Stimulated activated CD4-positive, alpha-beta T cell treated with anti-CD3 and anti-CD28 coated beads, Interleukin-1b, Interleukin-23, amount 100 ng/mL, for 48 hours (primary cell): ENCODE measurements around the gene RFX4.

Source experiments
- DNase-seq: peaks from one replicate; pipeline ENCODE4 v3.0.0-alpha.2; 2020

RFX4 gene

DNA sequence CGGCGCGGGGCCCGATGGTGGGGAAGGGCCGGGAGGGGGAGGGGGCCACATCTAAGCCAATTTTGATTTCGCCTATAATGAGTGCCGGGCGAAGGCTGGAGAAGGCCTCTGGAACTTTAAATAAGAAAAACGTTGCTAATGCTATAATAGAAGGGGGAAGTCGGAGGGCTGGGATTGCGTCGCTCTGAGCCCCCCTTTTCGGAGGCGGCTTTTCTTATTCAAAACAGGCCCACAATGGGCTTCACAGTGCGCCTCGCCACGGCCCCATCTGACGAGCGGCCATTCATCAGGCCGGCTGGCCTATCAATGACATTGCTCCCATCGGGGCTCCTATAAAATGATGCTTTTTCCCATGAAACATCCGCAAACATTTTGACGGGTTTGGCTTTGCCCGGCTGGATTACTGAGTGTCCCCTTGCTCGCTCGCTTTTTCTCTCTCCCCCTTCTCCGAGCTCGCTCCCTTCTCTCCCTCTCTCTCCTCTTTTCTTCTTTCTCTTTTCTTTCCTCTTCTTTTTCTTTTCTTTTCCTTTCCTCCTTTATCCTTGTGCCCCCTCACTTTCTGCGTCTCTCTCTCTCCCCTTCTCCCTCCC is at the start of gene RFX4:
Gene RFX4, plus strand, starts transcription at position 364 of the 590 bp plus-strand sequence. CDS start 317 bp downstream, outside the sequence.
- DNase-seq: no peak

DNA sequence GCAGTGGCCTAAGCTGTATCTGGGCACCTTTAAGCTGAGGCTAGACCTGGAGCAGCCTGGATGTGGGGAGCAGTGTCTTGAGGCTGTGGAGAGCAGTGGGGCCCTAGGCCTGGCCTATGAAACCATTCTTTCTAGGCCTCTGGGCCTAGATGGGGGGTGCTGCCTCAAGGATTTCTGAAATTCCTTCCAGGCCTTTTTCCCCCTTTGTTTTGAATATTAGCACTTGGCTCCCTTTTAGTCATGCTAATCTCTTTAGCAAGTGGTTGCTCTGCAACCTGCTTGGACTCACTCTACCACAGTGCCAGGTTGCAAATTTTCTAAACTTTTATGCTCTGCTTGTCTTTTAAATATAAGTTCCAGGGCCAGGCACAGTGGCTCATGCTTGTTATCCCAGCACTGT is 41.6 kb upstream of the RFX4 start:
- DNase-seq: no peak

DNA sequence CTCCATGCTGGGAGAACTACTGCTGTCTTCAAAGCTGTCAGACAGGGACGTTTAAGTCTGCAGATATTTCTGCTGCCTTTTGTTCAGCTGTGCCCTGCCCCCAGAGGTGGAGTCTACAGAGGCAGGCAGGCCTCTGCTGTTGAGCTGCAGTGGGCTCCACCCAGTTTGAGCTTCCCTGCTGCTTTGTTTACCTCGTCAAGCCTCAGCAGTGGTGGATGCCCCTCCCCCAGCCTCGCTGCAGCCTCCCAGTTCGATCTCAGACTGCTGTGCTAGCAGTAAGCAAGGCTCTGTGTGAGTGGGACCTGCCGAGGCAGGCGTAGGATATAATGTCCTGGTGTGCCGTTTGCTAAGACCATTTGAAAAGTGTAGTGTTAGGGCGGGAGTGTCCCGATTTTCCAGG is 31.4 kb upstream of the RFX4 start:
- DNase-seq: no peak

DNA sequence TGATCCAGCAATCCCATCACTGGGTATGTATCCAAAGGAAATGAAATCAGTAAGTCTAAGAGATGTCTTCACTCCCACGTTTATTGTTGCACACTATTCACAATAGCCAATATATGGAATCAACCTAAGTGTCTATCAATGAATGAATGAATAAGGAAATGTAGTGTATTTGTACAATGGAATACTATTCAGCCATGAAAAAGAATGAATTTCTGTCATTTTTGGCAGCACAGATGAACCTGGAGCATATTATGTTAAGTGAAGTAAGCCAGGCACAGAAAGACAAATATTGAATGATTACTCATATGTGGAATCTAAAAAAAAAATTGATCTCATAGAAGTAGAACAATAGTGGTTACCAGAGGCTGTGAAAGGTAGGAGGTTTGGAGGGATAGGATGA is 30.6 kb upstream of the RFX4 start:
- DNase-seq: no peak

DNA sequence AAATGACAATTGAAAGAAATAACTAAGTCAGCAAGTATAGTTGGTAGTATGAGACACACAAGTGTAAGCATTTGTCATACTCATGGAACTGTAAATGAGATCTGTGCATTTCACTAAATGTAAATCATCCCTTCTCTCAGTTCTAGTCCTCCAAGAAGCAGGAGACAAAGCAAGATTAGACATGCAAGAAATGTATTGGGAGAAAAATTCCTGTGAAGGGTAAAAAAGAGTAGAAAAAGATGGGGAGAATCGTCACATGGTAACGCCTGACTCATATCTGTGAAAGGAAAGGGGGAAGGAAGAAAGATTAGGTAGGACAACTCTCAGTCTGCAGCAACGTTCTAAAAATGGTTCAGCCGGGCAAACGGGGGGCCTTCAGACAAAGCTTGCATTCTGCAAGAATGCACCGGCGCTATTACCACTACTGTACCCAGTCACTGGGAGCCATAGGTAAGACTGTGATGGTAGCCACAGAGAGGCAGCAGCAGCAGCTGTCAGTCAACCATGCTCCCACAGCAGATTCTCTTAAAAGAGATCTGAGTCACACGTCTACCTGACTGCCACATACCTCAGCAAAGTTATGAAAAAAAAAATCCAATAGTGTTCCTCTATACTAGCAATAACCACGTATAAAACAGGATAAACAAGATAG is 18.0 kb upstream of the RFX4 start:
- DNase-seq: no peak

DNA sequence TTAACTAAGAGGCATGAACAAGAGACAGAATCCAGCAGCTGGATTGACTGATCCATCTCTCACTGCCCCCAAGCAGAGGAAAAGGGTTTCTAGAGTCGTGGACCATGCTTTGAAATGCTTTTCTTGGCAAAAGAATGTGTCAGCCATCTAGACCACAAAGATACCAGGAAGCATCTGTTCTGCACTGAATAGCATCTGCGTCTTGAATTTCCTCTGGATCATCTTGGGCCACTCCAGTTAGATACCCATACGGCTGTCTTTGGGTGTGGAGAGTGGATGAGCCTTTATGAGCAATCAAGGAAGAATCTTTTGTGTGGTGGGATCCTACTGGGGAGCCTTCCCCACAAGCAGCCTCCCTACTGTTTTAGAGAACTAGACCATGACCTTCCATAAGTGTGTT is 16.0 kb upstream of the RFX4 start:
- DNase-seq: no peak

DNA sequence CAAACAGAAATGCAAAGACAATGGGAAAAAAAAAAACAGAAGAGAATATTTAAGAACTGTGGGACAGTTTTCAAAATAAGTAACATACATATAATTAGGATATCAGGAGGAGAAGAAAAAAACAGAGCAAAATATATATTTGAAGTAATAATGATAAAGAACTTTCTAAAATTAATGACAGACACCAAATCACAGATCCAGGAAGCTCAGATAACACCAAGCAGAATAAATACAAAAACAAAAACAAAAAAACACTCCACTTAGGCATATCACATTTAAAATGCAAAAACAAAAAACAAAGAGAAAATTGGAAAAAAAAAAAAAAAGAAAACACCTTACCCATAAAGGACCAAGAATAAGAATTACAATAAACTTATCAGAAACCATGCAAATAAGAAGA is 9.6 kb upstream of the RFX4 start:
- no peak for DNase-seq

DNA sequence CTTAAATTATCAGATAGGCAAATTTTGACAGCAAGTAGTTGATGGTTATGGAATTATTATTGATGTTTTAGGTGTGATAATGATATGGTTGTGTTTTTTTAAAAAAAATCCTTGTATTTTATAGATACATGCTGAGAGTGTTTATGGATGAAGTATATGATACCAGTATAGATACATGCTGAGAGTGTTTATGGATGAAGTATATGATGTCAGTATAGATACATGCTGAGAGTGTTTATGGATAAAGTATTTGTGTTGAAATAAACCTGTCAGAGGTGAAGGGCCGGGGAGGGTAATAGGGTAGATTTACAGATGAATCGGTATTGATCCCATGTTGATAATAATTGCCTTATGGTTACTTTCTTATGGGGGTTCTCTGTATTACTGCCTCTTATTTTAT is 6.0 kb upstream of the RFX4 start:
- no peak for DNase-seq

DNA sequence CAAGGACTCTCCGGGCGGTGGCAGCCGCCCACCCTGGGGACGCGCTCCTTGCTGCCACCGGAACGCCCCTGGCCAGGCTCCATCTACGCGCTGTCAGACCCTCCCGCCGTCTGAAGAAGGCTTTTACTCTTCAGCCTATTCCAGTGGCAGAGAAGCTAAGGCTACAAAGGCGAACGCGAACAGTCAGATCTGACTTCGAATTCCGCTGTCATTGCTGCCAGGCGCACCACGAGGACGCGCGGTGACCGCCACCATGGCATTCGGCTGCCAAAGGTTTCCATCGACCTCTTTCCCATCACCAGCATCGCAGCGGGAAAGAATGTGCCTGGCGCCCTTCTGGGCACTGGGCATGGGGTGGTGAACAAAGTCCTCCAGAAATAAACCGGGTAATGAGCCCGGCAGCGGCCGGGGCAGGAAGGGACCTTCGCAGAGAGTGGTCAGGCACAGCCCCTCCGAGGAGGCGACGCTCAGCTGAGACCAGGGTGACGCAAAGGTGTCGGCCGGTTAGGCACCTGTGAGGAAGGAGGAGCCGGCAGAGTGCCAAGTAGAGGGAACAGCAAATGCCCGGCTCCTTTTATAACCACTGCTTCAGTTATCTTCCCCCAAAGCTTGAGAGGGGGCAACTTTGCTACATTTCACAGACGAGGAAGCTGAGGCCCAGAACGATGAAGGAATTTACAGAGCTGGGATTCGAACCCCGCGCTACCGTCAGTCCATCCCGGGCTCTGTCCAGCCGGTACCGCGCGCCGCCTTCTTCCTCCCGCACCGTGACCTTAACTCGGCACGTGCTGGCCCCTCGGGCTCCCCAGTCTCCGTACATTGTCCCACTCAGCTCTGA is 1.9 kb upstream of the RFX4 start:
- DNase-seq: no peak

DNA sequence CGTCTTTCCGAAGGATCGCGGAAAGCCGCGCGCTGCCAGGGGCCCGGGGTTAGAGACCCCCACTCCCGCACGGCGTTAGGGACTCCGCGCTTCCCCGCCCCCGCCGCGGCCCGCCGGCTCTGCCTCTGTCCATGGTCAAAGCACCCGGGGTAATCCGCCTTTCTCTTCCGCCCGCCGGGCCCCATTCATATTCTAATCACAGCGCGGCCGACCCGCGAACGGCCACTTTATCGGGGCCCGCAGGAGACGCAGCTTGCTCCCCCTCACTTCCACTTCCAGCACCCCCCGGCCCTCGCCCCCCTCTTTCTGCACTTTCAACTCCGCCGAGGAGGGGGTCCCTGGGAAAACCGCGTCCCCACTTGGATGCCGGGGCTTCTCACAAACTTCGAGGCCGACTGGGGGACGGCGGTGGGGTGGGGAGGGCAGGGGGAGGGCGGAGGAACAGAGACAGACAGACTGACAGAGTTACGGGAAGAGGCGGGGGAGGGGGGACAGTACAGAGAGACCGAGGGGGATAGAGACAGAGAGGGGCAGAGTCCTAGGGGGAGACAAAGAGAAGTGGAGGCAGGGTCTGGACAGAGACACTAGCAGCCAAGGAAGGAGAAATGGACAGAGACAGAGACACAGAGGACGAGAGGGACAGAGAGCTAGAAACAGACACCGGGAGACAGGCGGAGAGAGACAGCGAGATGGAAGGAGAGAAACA is 1.1 kb upstream of the RFX4 start:
- DNase-seq: no peak

DNA sequence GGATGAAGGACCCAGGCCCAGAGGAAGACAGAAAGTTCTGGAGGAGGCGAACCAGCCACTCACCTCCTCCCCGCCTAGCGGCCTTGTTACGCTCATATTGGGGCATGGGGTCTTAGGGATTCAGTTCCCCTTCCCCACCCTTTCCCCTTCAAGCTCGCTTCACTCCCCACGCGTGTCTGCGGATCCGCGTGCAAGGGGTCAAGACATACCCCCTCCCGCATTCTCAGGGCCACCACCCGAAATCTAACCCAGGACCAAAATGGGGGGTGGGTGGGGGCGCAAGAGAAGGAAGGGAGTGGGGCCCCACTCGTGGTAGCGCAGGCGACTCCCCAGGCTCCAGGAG is 584 bp upstream of the RFX4 start:
- DNase-seq: no peak

DNA sequence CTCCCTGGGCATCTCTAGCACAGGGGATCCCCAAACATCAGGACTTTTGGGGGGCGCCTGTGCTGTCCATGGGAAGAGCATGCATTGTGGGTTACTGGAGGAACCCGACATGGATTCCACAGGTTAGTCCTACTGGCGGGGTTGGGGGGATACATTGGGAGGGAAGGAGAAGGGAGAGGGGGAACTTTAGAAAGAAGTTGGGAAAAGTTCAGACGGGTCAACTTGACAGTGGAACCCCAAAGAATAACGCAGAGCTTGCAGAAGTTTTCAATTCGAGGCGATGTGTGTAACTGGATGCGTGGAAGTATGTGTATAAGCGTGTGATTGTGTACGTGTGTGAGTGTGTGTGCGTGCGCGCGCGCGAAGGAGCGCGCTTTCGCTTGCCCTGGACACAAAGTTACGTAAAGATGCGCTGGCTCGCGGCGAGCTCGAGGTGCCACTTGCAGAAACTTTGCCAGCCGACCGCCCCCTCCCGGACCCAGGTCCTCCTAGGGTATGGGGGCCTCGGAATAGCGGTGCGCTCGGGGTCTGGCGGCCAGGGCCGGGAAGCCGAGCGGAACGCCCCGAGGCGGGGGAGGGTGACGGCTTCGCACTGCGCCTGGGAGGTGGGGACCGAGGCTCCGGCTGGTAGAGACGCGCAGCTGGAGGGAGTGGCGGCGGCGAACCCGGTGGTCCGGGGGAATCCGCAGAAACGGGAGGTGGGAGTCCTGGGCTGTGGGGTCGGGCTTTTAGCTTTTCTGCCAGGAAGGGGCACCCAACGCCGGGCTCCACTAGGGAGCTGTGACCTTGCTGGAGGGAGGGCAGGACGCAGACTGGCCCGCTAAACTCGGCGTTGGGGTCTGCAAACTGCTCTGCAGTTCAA is 669 bp downstream of the RFX4 start:
- DNase-seq: no peak

DNA sequence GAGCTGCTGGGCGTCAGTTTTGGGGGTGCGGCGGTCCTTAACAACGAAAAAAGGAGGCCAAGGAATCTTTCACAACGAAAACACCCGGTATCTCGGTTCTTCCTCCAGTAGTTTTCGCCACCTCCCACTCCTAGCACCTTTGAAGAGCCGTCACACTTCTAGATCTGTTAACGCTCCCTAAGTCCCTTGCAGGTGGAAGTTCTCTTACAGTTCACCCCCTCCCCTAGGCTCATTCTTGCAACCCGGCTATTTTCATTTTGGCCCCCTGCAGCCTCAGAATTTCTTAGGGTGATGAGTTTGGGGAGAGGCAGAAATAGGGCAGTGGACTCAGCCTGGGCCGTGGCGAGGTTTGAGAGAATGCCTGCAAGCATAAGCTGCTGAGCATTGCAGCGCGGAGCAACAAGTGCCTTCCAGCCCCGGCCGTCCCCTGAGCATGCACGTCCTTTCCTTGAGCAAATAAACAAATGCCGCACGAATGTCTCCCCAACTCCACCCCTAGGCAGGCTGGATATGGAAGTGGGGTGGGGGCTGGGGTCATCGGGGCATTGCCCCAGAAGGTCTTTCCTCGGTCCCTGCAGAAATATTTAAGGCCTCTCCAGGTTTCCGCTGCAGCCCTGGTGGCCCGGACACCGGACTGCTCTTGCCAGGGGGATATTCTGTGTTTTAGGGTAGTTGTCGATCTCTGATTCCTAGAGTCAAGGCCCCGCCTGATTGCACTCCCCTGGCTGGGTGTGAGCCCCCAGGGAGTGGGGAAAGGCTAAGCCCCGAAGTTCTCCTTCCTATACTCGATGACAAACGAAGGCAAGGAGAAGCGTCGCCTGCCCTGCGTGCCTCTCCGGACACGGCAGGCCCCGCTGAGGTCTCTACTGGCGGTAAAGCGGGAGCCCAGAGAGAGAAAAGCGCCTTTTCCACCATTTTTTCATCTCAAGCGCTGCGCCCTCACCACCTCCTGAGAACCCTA is 1.6 kb downstream of the RFX4 start:
- no peak for DNase-seq

DNA sequence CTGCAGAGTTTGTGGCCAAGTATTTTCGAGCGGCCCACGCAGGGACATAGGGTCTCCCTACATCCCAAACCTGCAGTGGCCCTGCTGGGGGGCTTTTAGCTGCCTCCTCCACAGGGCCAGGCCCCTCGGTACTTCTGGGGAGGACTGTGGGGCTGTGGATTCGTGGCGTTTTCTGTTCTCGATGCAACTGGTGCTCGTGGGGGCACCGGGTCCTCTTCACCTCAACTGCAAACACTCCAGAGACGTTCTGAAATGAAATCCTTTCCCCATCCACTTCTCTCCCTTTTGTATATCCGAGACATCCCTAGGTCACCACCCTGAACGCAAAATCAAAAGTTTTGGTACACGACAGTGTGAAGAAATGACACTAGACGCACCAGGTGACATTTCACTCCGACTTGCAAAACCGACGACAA is 2.3 kb downstream of the RFX4 start:
- DNase-seq: no peak

DNA sequence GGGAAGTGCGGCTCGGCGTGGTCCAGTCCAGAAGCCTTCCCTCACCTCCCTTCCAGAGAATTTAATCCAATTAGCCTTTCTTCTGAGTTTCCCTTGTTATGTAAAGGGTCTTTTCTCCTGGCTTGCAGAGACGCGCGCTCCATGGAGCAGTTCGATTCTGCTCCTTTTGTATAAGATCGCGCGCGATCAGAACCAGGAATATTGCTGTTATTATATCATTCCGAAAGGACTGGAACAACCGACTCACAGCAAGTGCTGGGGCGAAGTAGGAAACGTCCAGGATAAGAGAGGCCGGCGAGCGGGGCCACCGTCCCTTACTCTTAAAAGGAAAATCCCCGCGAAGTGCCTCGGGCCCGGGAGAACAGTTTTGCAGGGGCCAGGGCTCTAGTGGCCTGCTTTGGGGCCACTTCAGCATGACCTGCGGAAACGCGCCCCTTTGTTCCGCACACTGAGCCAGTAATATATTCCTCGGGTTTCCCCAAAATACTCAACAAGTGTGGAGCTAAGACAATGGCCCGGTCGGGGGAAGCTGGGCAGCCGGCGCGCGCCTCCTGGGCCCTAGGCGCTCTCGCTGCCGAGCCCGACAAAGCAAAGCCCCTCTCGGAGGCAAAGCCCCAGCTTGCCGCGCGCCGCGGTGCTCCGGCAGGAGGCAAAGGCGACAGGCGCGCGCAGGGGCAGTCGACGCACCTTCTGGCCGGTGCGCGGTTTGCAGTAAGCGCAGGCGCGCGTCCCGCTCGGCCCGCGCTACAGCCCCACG is 2.9 kb downstream of the RFX4 start:
- no peak for DNase-seq

DNA sequence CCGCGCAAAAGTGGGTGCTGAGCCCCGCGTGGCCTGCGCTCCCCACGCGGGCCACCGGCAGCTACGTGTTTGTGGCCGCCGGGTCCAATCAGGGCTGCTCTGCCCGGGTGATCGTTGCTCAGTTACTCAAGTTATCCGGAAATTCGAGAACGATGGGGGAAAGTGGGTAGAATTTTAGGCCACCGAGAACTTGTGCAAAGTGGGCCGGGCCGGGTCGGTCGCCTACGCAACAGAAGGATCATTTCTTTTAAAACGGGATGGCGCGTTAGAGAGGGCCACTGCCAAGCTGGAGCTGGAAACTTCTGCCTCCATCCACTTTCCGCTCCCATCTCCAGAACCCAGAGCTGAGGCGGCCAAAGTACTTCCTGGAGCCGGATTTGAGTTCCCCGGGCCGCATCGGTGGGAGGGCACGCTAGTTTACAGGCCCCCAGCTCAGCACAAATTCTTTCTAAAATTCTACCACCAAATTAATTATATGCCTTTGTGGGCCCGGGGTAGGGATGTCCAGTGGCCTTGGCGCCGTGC is 3.5 kb downstream of the RFX4 start:
- DNase-seq: no peak

DNA sequence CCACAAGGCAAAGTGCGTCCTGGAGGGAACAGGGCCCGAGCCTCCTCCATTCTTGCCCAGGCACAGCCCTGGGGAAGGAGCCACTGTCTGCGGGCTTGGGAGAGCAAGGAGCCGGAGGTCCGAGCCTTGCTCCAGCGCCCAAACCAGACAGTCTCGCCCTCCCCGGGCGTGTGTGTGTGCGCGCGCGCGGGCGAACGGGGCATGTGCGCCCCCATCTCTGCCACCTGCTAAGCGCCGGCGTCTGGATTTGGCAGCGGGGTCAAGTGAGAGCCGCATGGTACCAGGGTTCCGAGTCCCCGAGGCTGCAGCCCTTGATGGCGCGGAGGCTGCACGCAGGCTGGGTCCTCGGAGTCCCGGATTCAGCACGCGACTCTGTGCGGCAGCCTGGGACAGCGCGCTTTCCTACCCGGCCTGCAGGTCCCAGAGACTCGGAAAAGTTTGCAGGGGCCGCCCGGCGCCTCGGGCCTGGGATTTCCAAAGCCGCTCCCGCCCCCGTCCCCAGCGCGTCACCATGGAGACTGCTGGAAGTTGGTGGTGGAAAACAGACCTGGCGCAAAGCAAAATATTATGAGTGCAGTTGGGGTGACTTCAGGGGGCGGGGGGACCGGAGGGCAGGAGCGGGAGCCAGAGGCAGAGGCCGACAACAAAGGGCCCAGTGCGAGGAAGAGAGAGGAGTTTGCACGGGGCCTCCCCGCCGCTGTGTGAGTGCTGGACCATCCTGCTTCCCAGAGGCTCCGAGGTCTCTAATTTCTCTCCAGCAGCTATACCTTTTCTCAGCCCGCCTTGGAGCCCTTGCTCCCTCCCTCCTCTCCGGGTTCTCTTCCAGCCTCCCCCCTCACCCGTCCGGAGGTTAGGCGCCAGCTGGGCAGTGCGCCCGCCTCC is 4.2 kb downstream of the RFX4 start:
- DNase-seq: no peak

DNA sequence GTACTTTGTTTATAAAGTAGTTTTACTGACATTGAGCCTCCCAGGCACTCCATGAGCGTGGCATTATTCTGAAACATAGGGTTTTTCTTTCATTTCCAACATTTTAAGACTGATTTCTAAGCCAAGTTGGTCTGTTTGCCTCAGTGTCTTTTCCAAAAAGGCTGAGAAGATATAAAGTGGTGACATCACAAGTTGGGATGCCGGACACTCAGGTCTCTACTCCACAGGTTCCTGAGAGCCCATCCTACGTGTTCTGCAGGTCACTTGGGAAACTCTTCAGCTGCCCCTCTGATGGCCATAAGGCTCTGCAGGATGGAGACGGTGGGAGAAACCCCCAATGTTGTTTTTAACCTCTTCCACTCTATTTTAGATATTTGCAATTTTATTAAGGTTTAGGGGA is 6.0 kb downstream of the RFX4 start:
- DNase-seq: no peak

DNA sequence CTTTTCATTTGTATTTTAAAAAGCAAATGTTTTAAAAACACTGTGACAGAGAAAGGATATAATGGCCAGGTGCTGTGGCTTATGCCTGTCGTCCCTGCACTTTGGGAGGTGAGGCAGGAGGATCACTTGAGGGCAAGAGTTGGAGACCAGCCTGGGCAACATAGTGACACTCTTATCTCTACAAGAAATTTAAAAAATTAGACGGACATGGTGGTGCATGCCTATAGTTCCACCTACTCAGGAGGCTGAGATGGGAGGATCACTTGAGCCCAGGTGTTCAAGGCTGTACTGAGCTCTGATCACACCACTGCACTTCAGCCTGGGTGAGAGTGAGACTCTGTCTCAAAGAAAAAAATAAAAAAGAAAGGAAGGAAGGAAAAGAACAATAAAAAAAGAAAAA is 7.8 kb downstream of the RFX4 start:
- DNase-seq: no peak
